ENCODE results near the gene PAM.

DNA sequence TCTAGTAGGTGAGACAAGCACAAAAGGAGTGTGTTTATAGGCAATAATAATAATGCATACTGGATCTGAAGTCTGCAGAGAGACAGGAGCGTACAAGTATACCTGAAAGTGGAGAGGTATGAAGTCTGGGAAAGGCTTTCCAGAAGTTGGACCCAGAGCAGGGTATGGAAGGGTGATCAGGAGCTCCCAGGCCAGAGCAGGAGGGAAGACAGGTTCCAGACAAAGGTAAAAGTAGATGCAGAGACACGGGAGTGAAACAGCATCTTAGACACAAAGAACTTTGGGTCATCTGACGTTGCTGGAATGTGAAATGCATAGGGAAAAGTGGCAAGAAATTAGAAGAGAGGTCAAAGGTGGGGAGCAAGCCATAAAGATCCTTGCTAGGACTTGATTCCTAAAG lies 175.1 kb downstream of the PAM start:
- TF ChIP-seq, protein P1, sequence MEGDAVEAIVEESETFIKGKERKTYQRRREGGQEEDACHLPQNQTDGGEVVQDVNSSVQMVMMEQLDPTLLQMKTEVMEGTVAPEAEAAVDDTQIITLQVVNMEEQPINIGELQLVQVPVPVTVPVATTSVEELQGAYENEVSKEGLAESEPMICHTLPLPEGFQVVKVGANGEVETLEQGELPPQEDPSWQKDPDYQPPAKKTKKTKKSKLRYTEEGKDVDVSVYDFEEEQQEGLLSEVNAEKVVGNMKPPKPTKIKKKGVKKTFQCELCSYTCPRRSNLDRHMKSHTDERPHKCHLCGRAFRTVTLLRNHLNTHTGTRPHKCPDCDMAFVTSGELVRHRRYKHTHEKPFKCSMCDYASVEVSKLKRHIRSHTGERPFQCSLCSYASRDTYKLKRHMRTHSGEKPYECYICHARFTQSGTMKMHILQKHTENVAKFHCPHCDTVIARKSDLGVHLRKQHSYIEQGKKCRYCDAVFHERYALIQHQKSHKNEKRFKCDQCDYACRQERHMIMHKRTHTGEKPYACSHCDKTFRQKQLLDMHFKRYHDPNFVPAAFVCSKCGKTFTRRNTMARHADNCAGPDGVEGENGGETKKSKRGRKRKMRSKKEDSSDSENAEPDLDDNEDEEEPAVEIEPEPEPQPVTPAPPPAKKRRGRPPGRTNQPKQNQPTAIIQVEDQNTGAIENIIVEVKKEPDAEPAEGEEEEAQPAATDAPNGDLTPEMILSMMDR (IDR thresholded peaks at IDR 0.05): no peak
- no peak for TF ChIP-seq POLR2A (IDR thresholded peaks at IDR 0.05)
